IMR-90 (cell line): ENCODE results near the gene NACC2. TPM values are rescaled to one million over a fixed set of nuclear protein-coding genes. Genes with fewer than 3 reads are reported as not detected.

Source experiments
- ATAC-seq: fragments of 200-7000 bp; cut with Tn5 transposase; 2 replicates; pipeline ENCODE4 v1.9.1; 2020; ENCODE audit warnings: low read depth, mild to moderate bottlenecking, moderate library complexity
- BruUV-seq: library from RNA; stranded (reverse); fragments of 400-500 nt; replicated peaks from 2 replicates; lab custom pipeline; 2021; lab: Mats Ljungman, UMichigan
- CTCF ChIA-PET: fragments of 300-600 bp; formaldehyde crosslinking; extraction: SDS; loops from one replicate; lab custom pipeline; 2021; ENCODE audit warnings: antibody characterized with exemption; lab: Yijun Ruan, JAX
- POLR2A ChIA-PET: fragments of 300-600 bp; sonication (Branson Sonifier 250); formaldehyde crosslinking; loops from one replicate; lab custom pipeline; 2022; ENCODE audit warnings: antibody characterized with exemption; ENCODE audit not compliant: unreplicated experiment; lab: Charles Lee
- DNase-seq: peaks from one replicate; pipeline ENCODE4 v3.0.0; 2013
- H2AFZ ChIP-seq: replicated peaks from 2 replicates; pipeline ENCODE3; 2013; ENCODE audit warnings: low read length, mild to moderate bottlenecking; ENCODE audit not compliant: poor library complexity
- H2AK5ac ChIP-seq: 2 replicates; pipeline ENCODE4 v1.6.1; 2013; ENCODE audit warnings: low read depth, low read length, inconsistent platforms
- H2AK9ac ChIP-seq: replicated peaks from 2 replicates; pipeline ENCODE3; 2013; ENCODE audit warnings: mild to moderate bottlenecking, low read depth, low read length, moderate library complexity; ENCODE audit not compliant: poor library complexity
- H2BK120ac ChIP-seq: 2 replicates; pipeline ENCODE4 v1.6.1; 2013; ENCODE audit warnings: low read depth, low read length, inconsistent platforms
- H2BK15ac ChIP-seq: 3 replicates; pipeline ENCODE4 v1.6.1; 2013; ENCODE audit warnings: low read depth, low read length, inconsistent platforms
- H2BK20ac ChIP-seq: 2 replicates; pipeline ENCODE4 v1.6.1; 2013; ENCODE audit warnings: low read depth, mild to moderate bottlenecking, inconsistent platforms, low read length, moderate library complexity
- H2BK5ac ChIP-seq: 2 replicates; pipeline ENCODE4 v1.6.1; 2013; ENCODE audit warnings: mild to moderate bottlenecking, low read depth, low read length, inconsistent platforms; ENCODE audit not compliant: poor library complexity, severe bottlenecking
- H3K14ac ChIP-seq: replicated peaks from 2 replicates; pipeline ENCODE4 v1.6.1; 2013; ENCODE audit warnings: low read depth, low read length, inconsistent platforms
- H3K18ac ChIP-seq: 2 replicates; pipeline ENCODE4 v1.6.1; 2013; ENCODE audit warnings: low read depth, low read length, control low read depth
- H3K23ac ChIP-seq: 2 replicates; pipeline ENCODE4 v1.6.1; 2013; ENCODE audit warnings: low read depth, low read length, inconsistent platforms
- H3K27ac ChIP-seq: 2 replicates; pipeline ENCODE4 v1.5.1; 2013; ENCODE audit warnings: mild to moderate bottlenecking, control low read depth, low read length; ENCODE audit not compliant: insufficient read depth
- H3K27me3 ChIP-seq: 2 replicates; pipeline ENCODE4 v1.6.1; 2013; ENCODE audit warnings: low read length; ENCODE audit not compliant: control insufficient read depth, insufficient read depth
- H3K36me3 ChIP-seq: 2 replicates; pipeline ENCODE4 v1.6.1; 2013; ENCODE audit warnings: low read length, mixed read lengths; ENCODE audit not compliant: control insufficient read depth, insufficient read depth
- H3K4ac ChIP-seq: 2 replicates; pipeline ENCODE4 v1.6.1; 2013; ENCODE audit warnings: low read depth, low read length, inconsistent platforms
- H3K4me1 ChIP-seq: 2 replicates; pipeline ENCODE4 v1.6.1; 2013; ENCODE audit warnings: low read length, mixed read lengths; ENCODE audit not compliant: control insufficient read depth, insufficient read depth
- H3K4me2 ChIP-seq: 2 replicates; pipeline ENCODE4 v1.6.1; 2013; ENCODE audit warnings: low read depth, mild to moderate bottlenecking, control low read depth, low read length, moderate library complexity
- H3K4me3 ChIP-seq: 2 replicates; pipeline ENCODE4 v1.5.1; 2013; ENCODE audit warnings: low read depth, mild to moderate bottlenecking, control low read depth, low read length, moderate library complexity; ENCODE audit not compliant: insufficient read depth
- H3K56ac ChIP-seq: 2 replicates; pipeline ENCODE4 v1.6.1; 2013; ENCODE audit warnings: low read length, inconsistent platforms; ENCODE audit not compliant: insufficient read depth; ENCODE audit errors: extremely low read depth
- H3K79me1 ChIP-seq, 2 experiments: 2 replicates each; pipeline ENCODE4 v1.6.1; 2013; ENCODE audit warnings: low read length in 2 of 2, inconsistent platforms in 1 of 2, low read depth in 1 of 2
- H3K9ac ChIP-seq: 2 replicates; pipeline ENCODE4 v1.6.1; 2013; ENCODE audit warnings: low read depth, low read length, control low read depth
- H3K9me1 ChIP-seq: 2 replicates; pipeline ENCODE4 v1.6.1; 2013; ENCODE audit warnings: low read length, inconsistent platforms; ENCODE audit not compliant: insufficient read depth
- H3K9me3 ChIP-seq: 2 replicates; pipeline ENCODE4 v1.6.1; 2013; ENCODE audit warnings: low read length; ENCODE audit not compliant: control insufficient read depth, insufficient read depth
- H4K20me1 ChIP-seq: 2 replicates; pipeline ENCODE4 v1.6.1; 2013; ENCODE audit warnings: low read length, inconsistent platforms; ENCODE audit not compliant: insufficient read depth
- H4K5ac ChIP-seq: 2 replicates; pipeline ENCODE4 v1.6.1; 2013; ENCODE audit warnings: mild to moderate bottlenecking, low read depth, low read length, control low read depth
- H4K8ac ChIP-seq, 2 experiments: 2 replicates each; pipeline ENCODE4 v1.6.1; 2013; ENCODE audit warnings: low read depth in 2 of 2, low read length in 2 of 2, control low read depth in 1 of 2, inconsistent platforms in 1 of 2
- H4K91ac ChIP-seq: 2 replicates; pipeline ENCODE4 v1.6.1; 2013; ENCODE audit warnings: low read depth, low read length, inconsistent platforms; ENCODE audit not compliant: insufficient read depth
- BHLHE40 ChIP-seq: fragments of 150-350 bp; IDR thresholded peaks from 2 replicates; pipeline ENCODE4 v1.6.1; 2016; ENCODE audit warnings: mild to moderate bottlenecking, low read depth, low read length
- FOS ChIP-seq: fragments of 150-350 bp; IDR thresholded peaks from 2 replicates; pipeline ENCODE4 v1.6.1; 2016; ENCODE audit warnings: low read depth, low read length
- WGBS, 2 experiments: methylation state at CpG; one replicate each; pipeline versions ENCODE4 v1.1.5 to v1.1.7; 2013; ENCODE audit warnings: missing lambda C conversion rate in 2 of 2; ENCODE audit not compliant: insufficient read length in 1 of 2; ENCODE audit errors: extremely low coverage in 2 of 2; 5-methylcytosine and 5-hydroxymethylcytosine counted together
- dilution Hi-C: fragments of 300-500 bp; cut with HindIII; formaldehyde crosslinking; loops from one replicate; pipeline ENCODE4 v1.14.3; 2018; ENCODE audit warnings: low sequenced_read_pairs; ENCODE audit not compliant: unreplicated experiment
- in situ Hi-C: fragments of 300-500 bp; cut with MboI; formaldehyde crosslinking; loops from 3 replicates; pipeline ENCODE4 v1.14.3; 2019; ENCODE audit warnings: low sequenced_read_pairs, inconsistent platforms, mixed read lengths
- intact Hi-C: fragments of 100-400 bp; cut with micrococcal nuclease; formaldehyde crosslinking; loops from 2 replicates; pipeline ENCODE4 v1.10.0; 2022
- polyA plus RNA-seq, 3 experiments: library from polyadenylated mRNA; depleted of rRNA; stranded (reverse); fragments of >200 nt; gene quantifications; 2 replicates each; pipeline ENCODE4 v1.2.3, GENCODE V29; 2012; ENCODE audit warnings: low replicate concordance in 1 of 3
- total RNA-seq: library from RNA; depleted of rRNA; stranded (reverse); fragments of >200 nt; gene quantifications from 2 replicates; pipeline ENCODE4 v1.2.3, GENCODE V29; 2012

Gene NACC2
- total and polyA plus RNA-seq, 2 of the 4 experiments (the other 2 are of a cell fraction) = 7.9 to 19.0 TPM

DNA sequence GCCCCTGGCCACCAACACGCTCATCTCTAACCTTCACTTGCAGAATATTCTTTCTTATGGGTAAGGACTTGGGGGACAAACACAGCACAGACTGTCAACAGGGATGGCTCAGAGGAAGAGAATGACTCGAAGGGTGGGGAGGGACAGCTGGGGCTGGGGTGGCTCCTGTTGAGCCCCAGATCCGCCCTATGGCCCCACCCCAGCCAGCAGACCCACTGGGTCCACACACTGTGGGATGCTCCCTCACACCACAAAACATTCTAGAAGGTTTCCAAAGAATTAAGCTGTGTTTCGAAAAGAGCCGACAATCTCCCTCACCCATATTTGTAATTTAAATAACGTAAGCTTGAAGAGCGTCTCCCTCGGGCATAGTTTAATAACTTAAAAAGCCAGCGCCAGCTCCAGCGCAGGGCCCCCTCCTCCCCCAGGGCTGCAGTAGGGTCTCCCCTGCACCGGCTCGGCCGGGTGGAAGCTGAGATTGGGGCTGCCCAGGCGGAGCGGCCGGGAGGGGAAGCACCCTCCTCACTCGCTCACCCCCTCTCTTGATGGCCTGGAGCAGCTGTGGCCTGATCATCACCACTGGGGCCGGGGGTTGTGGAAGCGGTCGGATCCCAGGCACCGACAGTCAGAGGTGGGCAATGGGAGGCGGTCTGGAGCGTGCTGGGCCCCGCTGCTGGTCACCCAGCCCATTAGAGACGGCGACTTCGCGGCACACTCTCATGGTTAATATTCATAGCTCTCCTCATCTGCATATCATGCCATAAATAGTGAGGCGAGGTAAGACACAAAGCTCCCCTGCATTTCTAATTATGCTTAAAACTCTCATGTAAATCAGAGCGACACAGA, 37.6 kb downstream of the NACC2 start:
- WGBS, 2 experiments = 93% methylated on average over 6 of the region's 30 CpGs; no CpG with 5 or more reads in 1 of the 2 experiments
- dilution Hi-C loops = no loop called here
- no TSS peak for BruUV-seq
- H3K4me2 ChIP-seq = no peak overlapping the region
- peaks cover 26 to 92% of the 10 kb centered on the region in 2 experiments for H3K79me1 ChIP-seq
- no peak overlapping the region for H2BK15ac ChIP-seq
- DNase-seq = no peak
- H3K9me3 ChIP-seq = no peaks in the 10 kb centered on the region
- no peak overlapping the region for H3K14ac ChIP-seq
- H2BK120ac ChIP-seq = no peak overlapping the region
- in situ Hi-C loops = no loop called here
- no peak overlapping the region for H3K4me3 ChIP-seq
- H2AK9ac ChIP-seq = no peak overlapping the region
- no peak overlapping the region for H2BK5ac ChIP-seq
- H4K8ac ChIP-seq = no peak overlapping the region; a peak in 1 of 4 replicates
- peaks cover 80% of the 10 kb centered on the region for H4K20me1 ChIP-seq
- H2AK5ac ChIP-seq = no peak overlapping the region
- peak overlapping the region; percentile 32 for H2AFZ ChIP-seq
- H3K18ac ChIP-seq = no peak overlapping the region
- intact Hi-C loops = no loop called here
- no peak overlapping the region for H4K5ac ChIP-seq
- H2BK20ac ChIP-seq = no peak overlapping the region
- H3K27ac ChIP-seq = no peak overlapping the region
- no peak overlapping the region for H3K9ac ChIP-seq
- TF ChIP-seq FOS (no peak), BHLHE40 (no peak)
- CTCF ChIA-PET = no interaction called here
- H3K4ac ChIP-seq = no peak overlapping the region
- H3K4me1 ChIP-seq = peaks cover 32% of the 10 kb centered on the region
- H3K56ac ChIP-seq = no peak overlapping the region
- no peak overlapping the region for H4K91ac ChIP-seq
- H3K23ac ChIP-seq = no peak overlapping the region
- no peaks in the 10 kb centered on the region for H3K27me3 ChIP-seq
- POLR2A ChIA-PET = no interaction called here
- no peaks in the 10 kb centered on the region; the same call in 1 of the 2 replicates for H3K36me3 ChIP-seq
- peaks cover 23% of the 10 kb centered on the region; the same call in 1 of the 2 replicates for H3K9me1 ChIP-seq
- no peak for ATAC-seq
